ENCODE results near the gene ZNF195. TPM values are rescaled to one million over a fixed set of nuclear protein-coding genes. Genes with fewer than 3 reads are reported as not detected.
"Not testable (repeated sequence)": the region's sequence is repeated elsewhere in the genome, so short reads cannot be mapped to it uniquely, and the experiment has no call there.

Gene ZNF195
- polyA plus RNA-seq, 1 donor, result 51.5 TPM

DNA sequence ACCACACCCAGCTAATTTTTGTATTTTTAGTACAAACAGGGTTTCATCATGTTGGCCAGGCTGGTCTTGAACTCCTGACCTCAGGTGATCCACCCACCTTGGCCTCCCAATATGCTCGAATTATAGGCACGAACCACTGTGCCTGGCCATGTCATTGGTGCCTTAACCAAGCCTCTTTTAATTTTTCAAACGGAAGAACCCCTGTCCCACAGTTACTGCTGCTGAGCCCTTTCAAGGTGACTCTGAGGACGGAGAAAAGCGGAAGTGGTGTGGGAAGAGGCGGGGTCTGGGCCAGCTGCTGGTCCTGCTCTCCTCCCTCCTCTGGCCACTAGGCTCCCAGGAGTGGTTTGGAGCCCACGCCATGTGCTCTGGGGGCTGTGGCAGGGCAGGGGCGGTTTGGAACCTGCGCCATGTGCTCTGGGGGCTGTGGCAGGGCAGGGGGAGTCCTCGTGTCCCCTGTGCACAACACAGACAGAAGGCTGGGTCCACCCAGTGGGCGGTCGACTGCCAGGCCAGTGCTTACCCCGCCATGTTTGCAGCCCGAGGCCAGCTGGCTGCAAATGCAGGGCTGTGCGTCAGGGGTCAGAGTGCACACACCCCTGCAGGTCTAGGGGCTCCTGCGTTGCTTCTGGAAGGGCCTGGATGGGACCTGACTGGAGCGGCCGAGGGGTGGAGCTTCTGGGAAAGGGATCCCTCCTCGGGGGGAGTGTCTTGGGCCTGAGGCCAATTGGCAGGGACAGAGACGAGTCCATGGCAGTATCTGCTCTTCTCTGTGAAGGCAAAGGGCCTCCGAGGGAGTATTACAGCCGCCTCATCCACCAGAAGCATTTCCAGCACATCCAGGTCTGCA lies 25.4 kb upstream of the ZNF195 start:
- not testable (repeated sequence) for DNase-seq

DNA sequence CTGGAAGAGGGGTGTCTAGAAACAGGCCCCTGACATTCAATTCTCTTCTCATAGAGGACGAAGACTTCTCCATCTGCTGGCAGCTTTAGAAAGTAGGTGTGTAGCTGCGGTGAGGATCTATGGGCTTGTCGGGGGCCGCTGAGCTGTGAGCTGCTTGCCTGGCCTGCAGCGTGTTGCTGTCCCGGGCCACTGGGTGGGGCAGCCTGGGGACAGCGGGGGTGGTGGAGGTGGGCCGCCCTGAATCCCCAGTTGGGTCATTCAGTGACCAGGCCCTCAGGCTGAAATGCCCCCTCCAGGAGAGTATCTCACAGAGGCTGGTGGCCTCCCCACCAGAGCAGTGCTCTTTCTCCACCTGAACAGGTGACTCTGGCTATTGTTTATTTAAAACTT lies 23.9 kb upstream of the ZNF195 start:
- not testable (repeated sequence) for DNase-seq

DNA sequence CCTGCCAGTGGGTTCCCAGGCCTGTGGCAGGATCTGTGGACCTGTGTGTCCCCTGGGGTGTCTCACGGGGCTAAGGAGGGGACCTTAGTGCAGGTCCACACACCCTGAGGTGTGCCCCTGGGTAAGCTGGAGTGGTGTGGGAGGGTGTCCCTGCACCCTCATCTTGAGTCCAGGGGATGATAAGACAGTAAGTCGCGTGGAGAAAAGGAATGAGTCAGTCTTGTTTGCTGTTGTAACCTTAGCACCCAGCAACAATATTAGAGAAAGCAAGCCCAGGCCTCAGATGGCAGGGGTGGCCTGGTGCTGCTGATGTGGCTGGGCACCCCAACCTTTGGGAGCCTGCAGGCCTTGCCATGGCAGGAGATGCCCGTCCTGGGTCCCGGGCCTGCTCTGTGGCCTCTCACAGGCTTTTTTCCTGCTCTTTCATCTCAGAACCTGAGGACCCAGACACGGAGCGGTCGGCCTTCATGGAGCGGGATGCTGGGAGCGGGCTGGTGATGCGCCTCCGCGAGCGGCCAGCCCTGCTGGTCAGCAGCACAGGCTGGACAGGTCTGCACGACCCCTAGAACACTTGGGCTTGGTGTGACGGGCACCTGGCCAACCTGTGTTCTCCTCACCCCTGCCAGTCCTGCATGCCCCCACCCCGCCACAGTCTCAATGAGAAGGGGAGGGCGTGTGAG lies 23.4 kb upstream of the ZNF195 start:
- DNase-seq, result not testable (repeated sequence)

DNA sequence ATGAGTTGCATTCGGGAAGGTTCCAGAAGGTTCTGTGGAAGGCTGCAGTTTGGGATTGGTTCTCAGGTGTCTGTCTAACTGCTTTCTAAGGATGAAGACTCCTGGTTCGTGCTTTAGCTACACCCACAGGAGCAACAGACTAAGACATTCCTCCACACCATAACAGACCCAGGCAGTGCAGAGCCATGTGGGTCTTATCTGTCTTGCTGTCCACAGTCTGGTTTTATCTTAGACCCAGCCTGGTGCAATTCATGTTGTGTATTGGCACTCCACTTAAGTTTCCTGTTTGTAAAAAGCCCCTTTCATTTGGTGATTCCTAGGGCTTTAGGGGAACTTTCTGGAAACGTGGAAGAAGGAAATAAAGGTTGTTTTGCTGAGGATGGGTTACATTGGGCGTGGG lies 22.1 kb upstream of the ZNF195 start:
- not testable (repeated sequence) for DNase-seq

DNA sequence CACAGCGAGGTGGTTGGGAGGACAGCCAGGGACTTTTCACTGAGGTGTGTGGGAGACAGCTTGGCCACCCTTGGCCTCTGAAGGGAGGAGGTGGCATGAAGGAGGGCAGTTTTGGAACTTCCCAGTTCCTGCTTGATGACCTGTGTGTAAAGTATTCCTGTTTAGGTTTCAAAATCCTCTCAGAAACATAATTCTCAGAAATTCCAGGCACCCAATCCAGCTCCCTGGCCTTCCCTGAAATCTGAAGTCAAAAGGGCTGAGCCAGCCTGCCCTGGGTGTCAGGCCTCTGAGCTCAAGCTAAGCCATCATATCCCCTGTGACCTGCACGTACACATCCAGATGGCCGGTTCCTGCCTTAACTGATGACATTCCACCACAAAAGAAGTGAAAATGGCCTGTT lies 19.6 kb upstream of the ZNF195 start:
- DNase-seq, result not testable (repeated sequence)

DNA sequence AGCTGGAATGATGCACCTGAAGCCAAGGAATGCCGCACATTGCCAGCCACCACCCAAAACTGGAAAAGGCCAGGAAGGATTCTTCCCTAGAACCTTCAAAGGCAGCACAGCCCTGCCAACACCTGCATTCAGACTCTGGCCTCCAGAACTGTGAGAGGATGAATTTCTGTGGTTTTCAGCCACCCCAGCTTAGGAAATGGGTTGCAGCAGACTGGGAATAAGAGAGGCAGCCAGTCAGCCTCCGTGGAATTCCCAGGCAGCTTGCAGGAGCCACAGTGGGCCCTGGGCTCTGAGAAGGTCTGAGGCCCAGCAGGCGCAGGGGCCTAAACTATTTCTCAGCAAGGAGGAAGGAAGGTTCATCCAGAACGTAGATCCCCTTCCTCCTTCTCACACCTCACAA lies 19.2 kb upstream of the ZNF195 start:
- DNase-seq, result not testable (repeated sequence)

DNA sequence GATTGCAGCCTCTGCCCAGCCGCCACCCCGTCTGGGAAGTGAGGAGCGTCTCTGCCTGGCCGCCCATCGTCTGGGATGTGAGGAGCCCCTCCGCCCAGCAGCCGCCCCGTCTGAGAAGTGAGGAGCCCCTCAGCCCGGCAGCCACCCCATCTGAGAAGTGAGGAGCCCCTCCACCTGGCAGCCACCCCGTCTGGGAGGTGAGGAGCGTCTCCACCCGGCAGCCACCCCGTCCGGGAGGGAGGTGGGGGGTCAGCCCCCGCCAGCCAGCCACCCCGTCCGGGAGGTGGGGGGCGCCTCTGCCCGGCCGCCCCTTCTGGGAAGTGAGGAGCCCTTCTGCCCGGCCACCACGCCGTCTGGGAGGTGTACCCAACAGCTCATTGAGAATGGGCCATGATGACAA lies 18.3 kb upstream of the ZNF195 start:
- not testable (repeated sequence) for DNase-seq

DNA sequence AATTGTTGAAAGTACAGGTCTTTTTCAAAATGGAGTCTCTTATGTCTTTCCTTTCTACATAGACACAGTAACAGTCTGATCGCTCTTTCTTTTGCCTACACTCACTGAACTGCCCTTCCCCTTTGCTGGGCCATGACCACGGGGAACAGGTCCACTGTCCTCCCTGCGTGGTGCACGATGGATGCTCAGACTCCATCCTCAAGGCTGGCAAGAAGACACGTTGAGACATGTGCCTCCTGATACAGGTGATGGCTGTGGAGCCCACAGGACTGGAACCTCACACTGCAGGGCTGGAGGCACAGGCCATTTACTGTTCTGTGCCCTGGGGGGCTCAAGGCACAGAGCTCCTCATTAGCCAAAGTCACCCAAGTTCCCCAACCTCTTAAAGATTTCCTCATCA lies 16.5 kb upstream of the ZNF195 start:
- DNase-seq, result not testable (repeated sequence)

DNA sequence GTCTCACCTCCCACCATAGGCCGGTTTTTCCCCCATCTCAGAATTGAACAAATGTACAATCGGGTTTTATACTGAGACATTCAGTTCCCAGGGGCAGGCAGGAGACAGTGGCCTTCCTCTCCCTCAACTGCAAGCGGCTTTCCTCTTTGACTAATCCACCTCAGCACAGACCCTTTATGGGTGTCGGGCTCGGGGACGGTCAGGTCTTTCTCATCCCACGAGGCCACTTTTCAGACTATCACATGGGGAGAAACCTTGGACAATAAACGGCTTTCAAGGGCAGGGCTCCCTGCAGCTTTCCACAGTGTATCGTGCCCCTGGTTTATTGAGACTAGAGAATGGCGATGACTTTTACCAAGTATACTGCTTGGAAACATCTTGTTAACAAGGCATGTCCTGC lies 16.0 kb upstream of the ZNF195 start:
- DNase-seq, result not testable (repeated sequence)

DNA sequence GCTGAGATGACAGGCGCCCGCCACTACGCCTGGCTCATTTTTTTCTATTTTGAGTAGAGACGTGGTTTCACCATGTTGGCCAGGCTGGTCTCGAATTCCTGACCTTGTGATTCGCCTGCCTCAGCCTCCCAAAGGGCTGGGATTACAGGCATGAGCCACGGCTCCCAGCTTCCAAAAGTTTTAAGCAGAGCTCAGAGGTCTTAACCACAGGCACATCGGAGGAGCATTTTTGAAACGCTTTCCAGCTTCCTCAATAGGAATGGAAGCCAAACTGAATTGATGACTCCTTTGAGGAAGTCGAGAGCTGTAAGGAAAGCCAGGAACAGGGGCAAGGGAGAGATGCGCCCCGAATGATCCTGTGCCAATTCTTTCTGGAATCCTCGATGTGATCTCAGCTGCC lies 14.5 kb upstream of the ZNF195 start:
- DNase-seq, result not testable (repeated sequence)

DNA sequence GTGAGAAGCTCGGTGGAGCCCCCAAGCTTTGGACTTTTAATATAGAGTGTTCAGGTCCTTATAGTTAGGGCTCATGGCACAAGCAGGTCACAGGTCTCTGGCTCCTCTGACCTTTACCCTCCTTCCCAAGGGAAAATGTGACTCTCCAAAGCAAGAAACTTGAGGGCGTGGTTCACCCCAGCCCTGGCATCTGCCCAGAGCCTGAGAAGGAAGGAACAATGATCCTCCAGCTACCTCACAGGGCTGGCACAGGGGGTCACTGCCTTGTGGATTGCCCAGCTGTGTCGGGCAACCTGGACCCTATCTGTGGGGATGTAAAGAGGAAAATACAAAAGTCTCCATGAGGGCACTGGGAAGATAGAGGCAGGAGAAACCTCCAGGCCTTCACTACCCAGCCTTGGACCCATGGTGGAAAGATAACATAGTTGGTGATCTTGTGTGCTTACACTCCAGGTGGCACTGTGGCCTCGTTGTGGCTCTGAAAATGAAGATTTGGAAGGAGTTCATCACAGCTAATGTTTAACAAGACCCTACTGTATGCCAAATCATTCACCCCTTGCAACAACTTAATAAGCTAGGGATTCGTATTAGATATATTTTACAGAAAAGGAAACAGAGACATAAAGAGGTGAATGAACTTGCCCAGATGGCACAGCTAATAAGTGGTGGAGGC lies 3.8 kb upstream of the ZNF195 start:
- no peak for DNase-seq

DNA sequence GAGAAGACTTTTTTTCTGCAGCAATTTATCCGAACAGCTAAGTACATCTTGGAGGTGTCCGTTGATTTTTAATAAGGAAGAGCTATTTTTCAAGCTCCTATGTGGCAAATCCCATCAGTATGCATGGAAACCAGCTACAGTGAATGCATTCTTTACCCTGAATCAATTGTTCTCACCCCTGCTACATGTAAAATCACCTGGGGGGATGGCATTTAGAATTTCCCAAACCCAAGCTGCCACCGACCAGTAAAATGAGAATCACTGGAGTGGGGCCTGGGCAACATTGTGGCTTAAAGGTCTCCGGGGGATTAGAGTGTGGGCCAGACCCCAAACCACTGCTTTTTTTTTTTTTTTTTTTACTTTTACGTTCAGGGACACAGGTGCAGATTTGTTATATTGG lies 2.8 kb upstream of the ZNF195 start:
- DNase-seq, result no peak

DNA sequence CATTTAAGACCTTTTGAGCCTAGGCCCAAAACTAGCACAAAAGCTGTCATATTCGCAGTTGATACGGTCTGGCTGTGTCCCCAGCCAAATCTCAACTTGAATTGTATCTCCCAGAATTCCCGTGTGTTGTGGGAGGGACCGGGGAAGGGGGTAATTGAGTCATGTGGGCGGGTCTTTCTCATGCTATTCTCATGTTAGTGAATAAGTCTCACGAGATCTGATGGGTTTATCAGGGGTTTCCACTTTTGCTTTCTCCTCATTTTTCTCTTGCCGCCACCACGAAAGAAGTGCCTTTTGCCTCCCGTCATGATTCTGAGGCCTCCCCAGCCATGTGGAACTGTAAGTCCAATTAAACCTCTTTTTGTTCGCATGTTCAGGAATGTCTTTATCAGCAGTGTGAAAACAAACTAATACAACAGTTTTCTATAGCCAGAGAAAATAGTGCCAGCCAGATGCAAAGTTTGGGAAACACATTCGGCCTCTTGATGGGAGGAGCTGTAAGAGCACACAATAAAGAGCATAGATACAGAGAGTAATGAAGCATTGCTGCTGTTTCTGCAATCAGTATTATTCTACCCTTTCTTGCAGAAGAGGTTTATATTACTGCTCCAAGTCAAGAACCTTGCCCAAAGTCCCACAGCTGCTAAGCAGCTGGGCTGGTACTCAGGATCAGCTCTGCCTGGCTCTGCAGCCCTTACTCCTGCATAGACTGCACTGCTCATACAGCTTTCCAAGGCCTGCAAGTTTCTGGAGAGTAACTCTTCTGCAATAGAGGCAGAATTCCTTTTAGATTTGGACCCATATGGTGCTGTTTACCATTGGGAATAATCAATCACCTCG lies 2.0 kb upstream of the ZNF195 start:
- no peak for DNase-seq

DNA sequence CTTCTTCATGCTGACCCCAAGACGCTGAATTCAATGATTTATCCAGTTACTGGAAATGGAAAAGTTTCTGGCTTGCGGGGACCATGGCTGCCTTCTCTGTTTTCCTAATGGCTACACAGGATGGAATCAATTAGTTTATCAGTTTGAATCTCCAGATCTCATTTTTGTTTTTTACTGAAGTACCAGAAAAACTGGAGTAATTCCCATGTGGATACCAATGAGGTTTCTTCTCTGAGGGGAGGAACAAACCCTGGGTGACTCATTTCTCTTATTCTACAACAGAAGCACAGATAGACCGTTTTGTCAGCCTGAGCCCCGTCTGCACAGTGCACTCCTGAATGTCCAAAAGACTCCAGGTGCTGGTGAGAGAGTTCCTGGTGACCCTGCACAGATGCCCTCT lies 3.4 kb downstream of the ZNF195 start:
- DNase-seq, result no peak

DNA sequence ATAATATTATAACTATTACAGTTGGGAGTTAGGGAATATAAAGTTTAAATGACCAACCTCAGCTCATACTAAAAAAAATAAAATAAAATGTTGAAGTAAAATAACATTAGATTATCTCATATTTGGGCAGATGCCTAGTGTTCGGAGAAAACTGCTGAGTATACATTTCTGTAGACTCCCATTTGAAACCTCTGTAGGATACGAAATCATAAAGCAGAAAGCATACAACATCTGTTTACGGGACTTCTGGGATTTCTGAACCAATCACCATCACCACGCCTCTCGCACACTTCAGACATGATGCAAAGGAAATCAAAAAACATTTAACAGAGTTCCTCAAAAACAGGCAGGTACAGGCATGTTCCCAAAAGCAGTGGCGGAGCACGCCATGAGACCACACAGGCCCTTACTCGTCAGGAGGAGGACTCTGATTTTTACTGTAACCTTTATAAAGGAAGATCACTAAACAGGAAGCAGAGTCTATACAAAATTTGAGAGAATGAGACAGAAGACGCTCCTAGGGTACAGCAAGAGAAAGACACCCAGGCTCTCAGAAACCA lies 8.6 kb downstream of the ZNF195 start:
- no peak for DNase-seq

DNA sequence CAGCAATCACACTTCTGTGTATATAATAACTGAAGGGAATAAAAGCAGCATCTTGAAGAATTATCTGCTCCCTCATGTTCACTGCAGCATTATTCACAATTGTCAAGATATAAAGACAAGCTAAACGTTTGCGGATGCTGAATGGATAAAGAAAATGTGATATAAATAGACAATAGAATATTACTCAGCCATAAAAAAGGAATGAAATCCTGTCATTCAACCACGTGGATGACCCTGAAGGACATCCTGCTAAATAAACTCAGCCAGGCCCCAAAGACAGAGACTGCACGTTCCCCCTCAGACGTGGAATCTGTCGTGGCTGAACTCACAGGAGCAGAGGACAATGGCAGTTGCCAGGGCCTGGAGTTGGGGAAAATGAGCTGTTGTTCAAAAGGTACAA lies 9.6 kb downstream of the ZNF195 start:
- DNase-seq, result no peak

DNA sequence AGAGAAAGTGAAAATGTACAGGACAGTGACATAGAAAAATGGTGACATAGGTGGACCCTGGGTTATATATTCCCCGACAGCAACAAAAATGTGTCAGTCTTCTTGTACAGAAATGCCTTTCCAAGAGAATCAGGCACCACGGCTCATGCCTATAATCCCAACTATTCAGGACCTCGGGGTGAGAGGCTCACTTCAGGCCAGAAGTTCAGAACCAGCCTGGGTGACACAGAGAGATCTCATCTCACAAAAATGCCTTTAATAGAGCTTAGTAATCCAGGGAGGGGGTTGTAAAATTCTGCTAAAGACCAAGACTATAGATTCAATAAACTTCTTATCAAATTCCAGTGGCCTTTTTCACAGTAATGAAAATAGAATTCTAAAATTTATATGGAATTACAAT lies 10.7 kb downstream of the ZNF195 start:
- no peak for DNase-seq

DNA sequence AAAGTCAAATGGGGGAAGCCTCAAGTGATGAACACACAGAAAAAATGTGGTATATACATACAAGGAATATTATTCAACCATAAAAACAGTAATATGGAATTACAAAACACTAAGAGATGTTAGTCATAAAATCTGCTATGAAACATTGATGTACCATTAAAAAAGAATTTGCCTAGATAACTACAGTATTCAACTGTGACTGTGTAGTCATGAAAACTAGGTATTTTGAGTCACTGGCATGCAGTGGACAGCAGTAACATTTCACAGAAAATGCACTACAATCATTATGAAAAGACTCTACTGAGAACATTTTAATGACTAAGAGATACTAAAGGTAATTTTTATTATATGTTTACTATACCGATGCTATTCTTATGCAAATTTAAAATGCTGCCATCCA lies 11.7 kb downstream of the ZNF195 start:
- no peak for DNase-seq

DNA sequence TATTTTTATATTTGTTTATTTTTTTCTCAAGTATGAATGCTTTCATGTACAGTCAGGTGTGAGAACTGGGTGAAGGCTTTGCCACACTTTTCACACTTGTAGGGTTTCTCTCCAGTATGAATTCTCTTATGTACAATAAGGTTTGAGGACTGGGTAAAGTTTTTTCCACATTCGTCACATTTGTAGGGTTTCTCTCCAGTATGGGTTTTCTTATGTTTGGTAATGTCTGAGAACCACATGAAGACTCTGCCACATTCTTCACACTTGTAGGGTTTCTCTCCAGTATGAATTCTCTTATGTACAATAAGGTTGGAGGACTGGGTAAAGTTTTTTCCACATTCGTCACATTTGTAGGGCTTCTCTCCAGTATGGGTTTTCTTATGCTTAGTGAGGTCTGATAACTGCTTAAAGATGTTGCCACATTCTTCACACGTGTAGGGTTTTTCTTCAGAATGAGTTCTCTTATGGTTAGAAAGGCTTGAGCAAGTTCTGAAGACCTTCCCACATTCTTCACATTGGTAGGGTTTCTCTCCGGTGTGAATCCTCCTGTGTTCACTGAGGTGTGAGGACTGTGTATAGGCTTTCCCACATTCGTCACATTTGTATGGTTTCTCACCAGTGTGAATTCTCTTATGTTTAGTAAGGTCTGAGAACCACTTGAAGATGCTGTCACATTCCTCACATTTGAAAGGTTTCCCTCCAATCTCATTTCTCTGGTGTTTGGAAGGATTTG lies 19.7 kb downstream of the ZNF195 start:
- no peak for DNase-seq

DNA sequence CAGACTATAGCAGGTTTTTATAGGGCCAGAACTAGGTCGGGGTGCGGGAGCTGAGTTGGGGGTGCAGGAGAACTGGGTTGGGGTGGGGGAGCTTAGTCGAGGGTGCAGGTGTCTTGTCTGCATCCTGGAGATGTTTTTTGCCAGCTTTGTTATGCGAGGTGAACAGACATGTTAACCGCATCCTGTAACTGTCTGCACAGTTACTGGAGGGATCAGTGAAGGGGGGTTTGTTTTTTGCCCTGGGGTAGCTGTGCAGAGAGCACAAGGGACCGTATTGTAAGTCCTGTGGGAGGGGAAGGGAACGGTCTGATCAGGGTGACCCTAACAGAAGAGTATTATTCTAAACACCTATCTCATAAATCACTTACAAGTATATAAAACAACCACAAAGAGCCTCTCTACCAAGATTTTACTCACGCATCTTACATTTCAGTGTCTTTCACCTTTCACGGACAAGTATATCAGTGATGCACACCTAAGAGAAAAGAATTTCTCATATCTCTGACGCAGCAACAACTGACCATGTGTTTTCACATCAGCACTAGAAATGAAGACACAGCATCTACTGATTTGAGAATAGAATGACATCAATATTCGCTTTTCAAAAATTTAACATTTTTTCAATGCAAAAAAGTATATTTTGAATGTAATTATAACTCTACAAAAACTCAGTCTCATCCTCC lies 20.8 kb downstream of the ZNF195 start:
- DNase-seq, result no peak

DNA sequence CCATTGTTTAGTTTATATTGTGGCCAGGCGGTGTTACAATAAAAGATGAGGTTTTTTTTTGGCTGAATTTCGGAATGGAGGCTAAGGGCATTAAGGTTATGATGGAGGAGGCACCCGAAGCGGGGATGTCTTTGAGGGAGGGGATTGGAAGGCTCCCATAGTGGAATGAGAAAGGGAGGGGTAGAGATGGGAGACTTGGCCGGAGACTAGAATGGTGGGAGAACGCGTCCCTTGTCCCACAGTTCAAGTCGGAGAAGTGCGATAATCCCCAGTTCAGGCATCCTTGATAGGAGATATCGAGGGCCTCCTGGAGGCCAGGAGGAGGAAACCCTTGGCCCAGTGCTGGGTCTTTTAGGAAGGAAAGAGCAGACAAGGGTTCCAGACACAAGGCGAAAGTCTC lies 21.6 kb downstream of the ZNF195 start:
- no peak for DNase-seq
